T-cell (primary cell): ENCODE data around the gene RBM34. TPM values are rescaled to one million over a fixed set of nuclear protein-coding genes. Genes with fewer than 3 reads are reported as not detected.
A peak's percentile ranks its signal among the peaks of the same experiment; 100 is the strongest.
"Not testable (repeated sequence)": the region's sequence is repeated elsewhere in the genome, so short reads cannot be mapped to it uniquely, and the experiment has no call there.

Experiments
- ATAC-seq, 4 experiments: fragments of 200-7000 bp in 3 of 4; fragments of 150-1000 bp in 1 of 4; cut with Tn5 transposase; replicated peaks in 1 of 4; 1 replicate in 3 of 4; 2 replicates in 1 of 4; pipeline ENCODE4 v1.10.0; 2021; ENCODE audit warnings: moderate library complexity in 3 of 4, mild to moderate bottlenecking in 2 of 4, moderate number of reproducible peaks in 1 of 4
- CTCF ChIA-PET, 2 donors: fragments of 300-600 bp; sonication (Branson Sonifier 250); formaldehyde crosslinking; loops; one replicate each; lab custom pipeline; 2022; ENCODE audit warnings: antibody characterized with exemption in 2 of 2; lab: Charles Lee
- POLR2A ChIA-PET, 2 donors: fragments of 300-600 bp; sonication (Branson Sonifier 250); formaldehyde crosslinking; loops; one replicate each; lab custom pipeline; 2022; ENCODE audit warnings: antibody characterized with exemption in 2 of 2; lab: Charles Lee
- DNase-seq, 35 experiments: peaks; one replicate each; pipeline versions ENCODE4 v3.0.0 to v3.0.0-alpha.2; 2013 to 2023
- H3K27ac ChIP-seq: one replicate; pipeline ENCODE4 v1.5.1; 2013; ENCODE audit warnings: low read length
- H3K27me3 ChIP-seq, 2 experiments: replicated peaks in 1 of 2; 1 replicate in 1 of 2; 2 replicates in 1 of 2; pipeline versions ENCODE4 v1.6.1 to v1.7.0; 2013; ENCODE audit warnings: low read length in 1 of 2, mixed read lengths in 1 of 2; ENCODE audit not compliant: control insufficient read depth in 2 of 2, insufficient read depth in 2 of 2; ENCODE audit errors: extremely low read depth in 1 of 2
- H3K36me3 ChIP-seq, 2 donors: 1 replicate in 1 of 2; 2 replicates in 1 of 2; pipeline versions ENCODE4 v1.6.1 to v1.7.0; 2013; ENCODE audit warnings: low read length in 1 of 2; ENCODE audit not compliant: control insufficient read depth in 2 of 2, insufficient read depth in 1 of 2; ENCODE audit errors: extremely low read depth in 1 of 2
- H3K4me1 ChIP-seq, 2 experiments: 1 replicate in 1 of 2; 2 replicates in 1 of 2; pipeline versions ENCODE4 v1.6.1 to v1.7.0; 2013; ENCODE audit warnings: low read length in 2 of 2, mixed read lengths in 1 of 2; ENCODE audit not compliant: insufficient read depth in 2 of 2, control insufficient read depth in 1 of 2; ENCODE audit errors: extremely low read depth in 1 of 2
- H3K4me3 ChIP-seq, 2 donors: 1 replicate in 1 of 2; 2 replicates in 1 of 2; pipeline versions ENCODE4 v1.5.1 to v1.7.0; 2013; ENCODE audit warnings: mild to moderate bottlenecking in 2 of 2, low read length in 1 of 2, moderate library complexity in 1 of 2; ENCODE audit not compliant: control insufficient read depth in 1 of 2; ENCODE audit errors: extremely low read depth in 1 of 2
- H3K9me3 ChIP-seq: 2 replicates; pipeline ENCODE4 v1.7.0; 2013
- H3K27ac Mint-ChIP-seq, 2 donors: one replicate each; pipeline ENCODE4 v1.8.0; 2020 to 2021; ENCODE audit warnings: mild to moderate bottlenecking in 2 of 2, mixed read lengths in 2 of 2
- H3K27me3 Mint-ChIP-seq, 2 donors: one replicate each; pipeline ENCODE4 v1.8.0; 2021 to 2022; ENCODE audit warnings: mixed read lengths in 2 of 2
- H3K36me3 Mint-ChIP-seq: one replicate; pipeline ENCODE4 v1.8.0; 2021; ENCODE audit warnings: mixed read lengths
- H3K4me1 Mint-ChIP-seq, 3 donors: one replicate each; pipeline ENCODE4 v1.8.0; 2020 to 2022; ENCODE audit warnings: mixed read lengths in 3 of 3, mild to moderate bottlenecking in 1 of 3
- H3K4me3 Mint-ChIP-seq, 3 donors: one replicate each; pipeline ENCODE4 v1.8.0; 2020 to 2022; ENCODE audit warnings: mild to moderate bottlenecking in 3 of 3, mixed read lengths in 3 of 3, moderate library complexity in 3 of 3
- H3K9me3 Mint-ChIP-seq, 3 donors: one replicate each; pipeline ENCODE4 v1.8.0; 2020 to 2022; ENCODE audit warnings: mixed read lengths in 3 of 3
- WGBS: methylation state at CpG from one replicate; pipeline ENCODE4 v1.1.5; 2013; ENCODE audit warnings: missing lambda C conversion rate; ENCODE audit not compliant: insufficient coverage; 5-methylcytosine and 5-hydroxymethylcytosine counted together
- total RNA-seq, 35 experiments: library from RNA in 6 of 35; stranded (reverse) in 6 of 35; fragments of 120-200 nt in 1 of 35; gene quantifications; one replicate each; pipeline versions ENCODE4 v1.2.1 to v1.2.4 and lab custom pipeline; 2013 to 2026

Gene RBM34
- total RNA-seq, 5 donors from 2014 or later (not counting 1 experiment from before 2014, with no cell fraction given) = 115 to 169 (median 129) TPM

GRCh38 chr1:235176486-235176885, 15.4 kb upstream of the RBM34 start:
- H3K4me1 ChIP-seq = no peaks in the 10 kb centered on the region
- H3K9me3 ChIP-seq = no peaks in the 10 kb centered on the region
- Mint-ChIP-seq H3K9me3 (no peaks in the 10 kb centered on the region), H3K36me3 (peaks cover 29% of the 10 kb centered on the region), H3K4me3 (no peak overlapping the region), H3K4me1 (peaks cover 5 to 6% (median 5%) of the 10 kb centered on the region in 3 donors), H3K27ac (no peak overlapping the region), H3K27me3 (no peaks in the 10 kb centered on the region)
- DNase-seq (no peak), ATAC-seq (no peak)
- POLR2A ChIA-PET = no interaction called here
- H3K27ac ChIP-seq = no peak overlapping the region
- CTCF ChIA-PET = no interaction called here
- peaks cover 2 to 62% of the 10 kb centered on the region in 2 donors for H3K36me3 ChIP-seq
- H3K4me3 ChIP-seq = no peak overlapping the region
- WGBS = 98% methylated on average over 6 of the region's 7 CpGs
- H3K27me3 ChIP-seq = no peaks in the 10 kb centered on the region

- Mint-ChIP-seq H3K36me3 (peaks cover 25% of the 10 kb centered on the region), H3K27ac (no peak overlapping the region), H3K27me3 (no peaks in the 10 kb centered on the region), H3K9me3 (no peaks in the 10 kb centered on the region), H3K4me3 (no peak overlapping the region), H3K4me1 (no peaks in the 10 kb centered on the region)
- CTCF ChIA-PET = interaction anchor here in 1 of 2 donors (0.7 kb wide), 1 partner anchor 628 kb away, joined by 5 read pairs; no protein-coding TSS in a partner anchor
- Histone ChIP-seq H3K4me1 (no peaks in the 10 kb centered on the region), H3K4me3 (no peak overlapping the region), H3K27ac (no peak overlapping the region), H3K9me3 (no peaks in the 10 kb centered on the region), H3K36me3 (peaks cover 2 to 62% of the 10 kb centered on the region in 2 donors), H3K27me3 (no peaks in the 10 kb centered on the region)
- DNase-seq (no peak), ATAC-seq (no peak)
- POLR2A ChIA-PET = interaction anchor here in 1 of 2 donors (0.7 kb wide), 1 partner anchor 191 kb away, joined by 3 read pairs; no protein-coding TSS in a partner anchor
These were observed 8.9 kb upstream of the RBM34 start for GRCh38 chr1:235169986-235170385.

GRCh38 chr1:235168375-235168774, 7.3 kb upstream of the RBM34 start:
- no peaks in the 10 kb centered on the region for H3K4me1 ChIP-seq
- WGBS = no CpG with 5 or more reads among the region's 3 CpGs
- Mint-ChIP-seq H3K27ac (peak overlapping the region in 1 of 2 donors; percentile 40), H3K4me3 (no peak overlapping the region), H3K9me3 (no peaks in the 10 kb centered on the region), H3K36me3 (peaks cover 27% of the 10 kb centered on the region), H3K27me3 (no peaks in the 10 kb centered on the region), H3K4me1 (no peaks in the 10 kb centered on the region)
- no peak overlapping the region for H3K27ac ChIP-seq
- ATAC-seq = no peak
- H3K9me3 ChIP-seq = no peaks in the 10 kb centered on the region
- CTCF ChIA-PET = no interaction called here
- POLR2A ChIA-PET = interaction anchor here in 1 of 2 donors (0.6 kb wide), 1 partner anchor 22 kb away, joined by 3 read pairs; no protein-coding TSS in a partner anchor
- H3K36me3 ChIP-seq = peaks cover 2 to 50% of the 10 kb centered on the region in 2 donors
- H3K27me3 ChIP-seq = no peaks in the 10 kb centered on the region
- no peak overlapping the region for H3K4me3 ChIP-seq
- DNase-seq = no peak

DNA sequence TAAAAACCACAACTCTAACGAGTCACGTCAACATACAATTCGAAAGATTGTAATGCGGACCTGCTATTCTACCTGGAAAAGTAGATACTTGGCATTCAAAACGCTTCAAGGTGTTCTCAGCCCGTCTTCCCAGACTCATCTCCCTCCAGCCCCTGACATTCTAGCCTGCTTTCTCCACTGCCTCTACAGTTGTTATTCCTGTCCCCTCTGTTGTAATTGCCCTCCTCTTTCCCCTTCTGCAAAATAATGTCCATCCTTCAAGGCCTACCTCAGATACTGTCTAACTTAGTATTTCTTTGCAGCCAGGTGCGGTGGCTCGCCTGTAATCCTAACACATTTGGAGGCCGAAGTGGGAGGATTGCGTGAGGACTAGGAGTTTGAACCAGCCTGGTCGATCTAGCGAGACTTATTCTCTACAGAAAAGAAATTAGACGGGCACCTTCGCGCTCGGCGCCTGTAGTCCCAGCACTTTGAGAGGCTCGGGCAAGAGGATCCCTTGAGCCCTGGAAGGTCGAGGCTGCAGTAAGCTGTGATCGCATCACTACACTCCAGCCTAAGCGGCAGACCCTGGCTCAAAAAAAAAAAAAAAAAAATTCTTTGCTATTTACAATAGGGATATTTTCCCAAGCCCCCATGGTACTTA, 756 bp upstream of the RBM34 start:
- Mint-ChIP-seq H3K27me3 (no peaks in the 10 kb centered on the region), H3K4me3 (peak overlapping the region in 2 of 3 donors; percentile 93), H3K27ac (peak overlapping the region; percentile 97 to 99), H3K4me1 (peaks cover 25 to 27% (median 25%) of the 10 kb centered on the region in 3 donors), H3K9me3 (no peaks in the 10 kb centered on the region), H3K36me3 (peaks cover 11% of the 10 kb centered on the region)
- H3K4me1 ChIP-seq = peaks cover 13 to 37% of the 10 kb centered on the region in 2 experiments
- CTCF ChIA-PET = interaction anchor here (0.7 to 1.6 kb wide), 4 partner anchors 21 to 1049 kb away, joined by 3 to 8 read pairs (median 4); no protein-coding TSS in a partner anchor
- peak overlapping the region; percentile 88 to 93 for H3K4me3 ChIP-seq
- ATAC-seq (peak in 2 of 4 experiments; percentile 11 to 19), DNase-seq (peak in 2 of 35 experiments; percentile 15 to 16)
- H3K36me3 ChIP-seq = peaks cover 0 to 22% of the 10 kb centered on the region in 2 donors
- WGBS = 64% methylated on average over 17 of the region's 21 CpGs
- H3K9me3 ChIP-seq = no peaks in the 10 kb centered on the region
- H3K27ac ChIP-seq = peak overlapping the region; percentile 85
- POLR2A ChIA-PET = interaction anchor here (0.5 to 1.4 kb wide), 4 partner anchors 48 to 871 kb away, joined by 3 to 8 read pairs (median 4); no protein-coding TSS in a partner anchor
- H3K27me3 ChIP-seq = no peaks in the 10 kb centered on the region

GRCh38 chr1:235160383-235160956, 580 bp downstream of the RBM34 start:
- WGBS = 0% methylated on average over 8 of the region's 14 CpGs
- peaks cover 0 to 29% of the 10 kb centered on the region in 2 donors for H3K36me3 ChIP-seq
- Mint-ChIP-seq H3K27me3 (no peaks in the 10 kb centered on the region), H3K4me1 (peaks cover 25 to 27% (median 25%) of the 10 kb centered on the region in 3 donors), H3K36me3 (peaks cover 11% of the 10 kb centered on the region), H3K9me3 (no peaks in the 10 kb centered on the region), H3K27ac (peak overlapping the region; percentile 97 to 99), H3K4me3 (peak overlapping the region in 2 of 3 donors; percentile 93)
- DNase-seq (peak in 14 of 35 experiments; percentile 7 to 74 (median 34)), ATAC-seq (peak; percentile 64 to 74 (median 72))
- peak overlapping the region; percentile 85 for H3K27ac ChIP-seq
- CTCF ChIA-PET = interaction anchor here (0.5 to 1.6 kb wide), 8 partner anchors 31 to 660 kb away, joined by 3 to 8 read pairs (median 4); no protein-coding TSS in a partner anchor
- no peaks in the 10 kb centered on the region for H3K27me3 ChIP-seq
- no peaks in the 10 kb centered on the region for H3K9me3 ChIP-seq
- POLR2A ChIA-PET = interaction anchor here (0.5 to 1.4 kb wide), 9 partner anchors 27 to 571 kb away, joined by 3 to 5 read pairs (median 3); partner anchors contain the start of genes TOMM20 (in 2 of the 2) and ARID4B (in 1 of the 2)
- peaks cover 13 to 41% of the 10 kb centered on the region in 2 experiments for H3K4me1 ChIP-seq
- peak overlapping the region; percentile 88 to 93 for H3K4me3 ChIP-seq

DNA sequence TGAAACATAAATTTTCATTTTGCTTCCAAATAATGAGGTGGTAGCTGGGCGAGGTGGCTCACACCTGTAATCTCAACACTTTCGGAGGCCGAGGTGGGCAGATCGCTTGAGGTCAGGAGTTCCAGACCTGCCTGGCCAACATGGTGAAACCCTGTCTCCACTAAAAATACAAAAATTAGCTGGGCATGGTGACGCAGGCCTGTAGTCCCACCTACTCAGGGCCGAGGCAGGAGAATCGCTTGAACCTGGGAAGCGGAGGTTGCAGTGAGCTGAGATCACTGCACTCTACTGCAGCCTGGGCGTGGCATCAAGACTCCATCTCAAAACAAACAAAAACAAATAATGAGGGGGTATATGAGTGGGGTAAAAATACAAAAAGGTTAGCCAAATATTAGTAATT, 1.1 kb downstream of the RBM34 start:
- POLR2A ChIA-PET = interaction anchor here (0.7 kb wide), 2 partner anchors 20 to 57 kb away, joined by 3 to 5 read pairs; no protein-coding TSS in a partner anchor
- Histone ChIP-seq H3K4me3 (peak overlapping the region in 1 of 2 donors; percentile 88), H3K27ac (peak overlapping the region; percentile 85), H3K4me1 (peaks cover 13 to 41% of the 10 kb centered on the region in 2 experiments), H3K36me3 (peaks cover 0 to 32% of the 10 kb centered on the region in 2 donors)
- peak overlapping the region; percentile 66 to 97 for H3K27ac Mint-ChIP-seq
- not testable (repeated sequence) for H3K9me3 Mint-ChIP-seq, H3K27me3 Mint-ChIP-seq, H3K9me3 ChIP-seq, ATAC-seq, DNase-seq, H3K27me3 ChIP-seq
- H3K4me3 Mint-ChIP-seq = peak overlapping the region in 2 of 3 donors; percentile 93
- peaks cover 25 to 29% (median 27%) of the 10 kb centered on the region in 3 donors for H3K4me1 Mint-ChIP-seq
- CTCF ChIA-PET = interaction anchor here in 1 of 2 donors (0.7 to 1.6 kb wide), 2 partner anchors 660 to 850 kb away, joined by 3 read pairs; no protein-coding TSS in a partner anchor
- peaks cover 11% of the 10 kb centered on the region for H3K36me3 Mint-ChIP-seq
- WGBS = 95% methylated on average over 4 of the region's 9 CpGs
